NOMO-1 treated with dmso at 0.1 percent for 144 hours (cell line): Measurements from ENCODE around the gene APOL6.
"Not testable (repeated sequence)": the region's sequence is repeated elsewhere in the genome, so short reads cannot be mapped to it uniquely, and the experiment has no call there.

Experiments used
- DNase-seq: peaks from one replicate; lab custom pipeline; 2025; ENCODE audit not compliant: unreplicated experiment; lab: John Stamatoyannopoulos, UW

The APOL6 gene

DNA sequence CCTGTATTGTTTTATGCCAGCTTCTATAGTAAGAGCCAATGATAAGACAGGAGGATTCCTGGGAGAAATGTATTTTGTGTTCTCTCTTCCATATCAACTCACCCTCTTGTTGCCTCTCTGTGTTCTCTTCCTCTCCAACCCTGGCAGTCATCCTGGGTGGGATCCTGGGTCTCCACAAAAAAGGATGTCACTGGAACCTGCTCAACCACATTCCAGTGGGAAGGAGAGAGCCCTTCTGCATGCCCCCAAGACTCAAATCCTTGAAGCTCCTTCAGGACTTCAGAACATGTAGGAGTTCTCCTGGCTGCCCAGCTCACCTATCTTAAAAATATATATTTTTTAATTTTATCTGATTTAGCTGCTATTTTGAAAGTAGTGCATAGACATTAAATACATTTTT, 26.1 kb downstream of the APOL6 start:
- DNase-seq = no peak

DNA sequence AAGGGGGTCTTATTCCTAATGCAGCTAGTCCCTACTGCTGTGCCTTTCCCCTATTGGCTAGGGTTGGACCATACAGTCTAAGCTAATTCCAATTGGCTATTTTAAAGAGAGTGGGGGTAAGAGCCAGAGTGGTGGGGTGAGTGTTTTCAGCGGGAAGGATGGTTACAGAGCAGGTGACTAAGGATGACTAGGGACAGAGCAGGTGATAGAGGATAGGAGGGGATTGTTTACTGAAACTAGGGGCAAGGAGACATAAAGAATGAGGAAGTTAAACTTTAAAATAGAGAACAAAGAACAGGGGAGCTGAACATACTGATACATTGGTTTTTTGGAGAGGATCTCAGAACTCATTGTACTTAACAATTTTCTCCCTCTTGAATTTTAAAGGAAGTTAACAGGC, 27.8 kb downstream of the APOL6 start:
- DNase-seq = not testable (repeated sequence)

DNA sequence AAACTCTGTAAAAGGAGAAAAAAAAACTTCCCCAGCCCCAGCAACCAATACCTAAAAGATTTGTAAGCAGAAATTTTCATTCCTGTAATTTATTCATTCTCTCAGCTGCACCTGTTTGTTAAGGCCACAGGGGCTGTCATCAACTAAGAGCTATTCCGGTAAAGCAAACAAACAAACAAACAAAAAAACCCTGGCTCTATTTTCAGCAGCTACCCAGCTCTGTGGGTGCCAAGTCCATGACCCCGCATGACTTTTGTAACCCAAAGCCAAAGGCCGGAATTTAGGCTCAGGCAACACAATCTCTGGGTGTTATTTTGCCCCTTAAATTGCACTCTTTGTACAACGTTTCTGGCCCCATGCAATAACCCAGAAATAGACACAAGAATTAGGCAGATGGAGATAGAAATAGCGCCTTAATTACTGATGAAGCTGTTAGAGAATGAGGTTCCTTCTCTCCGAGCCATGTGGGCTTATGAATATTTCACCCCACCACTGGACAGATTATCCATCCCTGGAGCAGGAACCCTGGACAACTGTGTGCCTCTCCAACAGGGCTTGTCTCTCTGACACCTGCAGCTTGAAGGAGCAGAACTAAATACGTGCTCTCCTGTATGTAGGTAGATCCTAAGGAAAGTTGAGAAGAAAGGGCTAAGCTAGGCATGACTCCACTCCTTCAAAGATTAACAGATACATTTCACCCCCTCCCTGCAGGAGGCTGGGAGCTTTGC, 29.4 kb downstream of the APOL6 start:
- DNase-seq = no peak

DNA sequence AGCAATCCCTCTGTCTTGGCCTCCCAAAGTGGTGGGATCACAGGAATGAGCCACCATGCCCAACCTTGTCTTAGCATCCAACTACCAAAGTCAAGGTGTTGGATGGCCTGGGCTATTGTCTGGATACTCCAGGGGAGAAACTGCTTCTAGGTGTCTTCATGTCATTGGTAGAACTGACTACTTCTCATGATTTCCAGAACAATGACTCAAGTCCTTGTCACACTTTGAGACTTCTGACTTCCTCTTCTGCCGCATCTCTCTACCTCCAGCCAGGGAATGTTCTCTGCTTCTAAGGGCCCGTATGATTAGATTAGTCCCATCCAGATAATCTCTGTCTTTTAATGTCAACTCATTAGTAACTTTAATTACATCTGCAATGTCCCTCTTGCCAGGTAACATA, 30.6 kb downstream of the APOL6 start:
- DNase-seq = no peak

DNA sequence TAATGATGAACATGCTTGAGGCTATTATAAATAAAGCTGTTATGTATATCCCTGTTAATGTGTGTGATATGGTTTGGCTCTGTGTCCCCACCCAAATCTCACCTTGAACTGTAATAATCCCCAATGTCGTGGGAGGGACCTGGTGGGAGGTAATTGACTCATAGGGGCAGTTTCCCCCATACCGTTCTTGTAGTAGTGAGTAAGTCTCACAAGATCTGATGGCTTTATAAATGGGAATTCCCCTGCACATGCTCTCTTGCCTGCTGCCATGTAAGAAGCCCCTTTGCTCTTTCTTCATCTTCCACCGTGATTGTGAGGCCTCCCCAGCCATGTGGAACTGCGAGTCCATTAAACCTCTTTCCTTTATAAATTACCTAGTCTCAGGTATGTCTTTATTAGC, 31.2 kb downstream of the APOL6 start:
- not testable (repeated sequence) for DNase-seq

DNA sequence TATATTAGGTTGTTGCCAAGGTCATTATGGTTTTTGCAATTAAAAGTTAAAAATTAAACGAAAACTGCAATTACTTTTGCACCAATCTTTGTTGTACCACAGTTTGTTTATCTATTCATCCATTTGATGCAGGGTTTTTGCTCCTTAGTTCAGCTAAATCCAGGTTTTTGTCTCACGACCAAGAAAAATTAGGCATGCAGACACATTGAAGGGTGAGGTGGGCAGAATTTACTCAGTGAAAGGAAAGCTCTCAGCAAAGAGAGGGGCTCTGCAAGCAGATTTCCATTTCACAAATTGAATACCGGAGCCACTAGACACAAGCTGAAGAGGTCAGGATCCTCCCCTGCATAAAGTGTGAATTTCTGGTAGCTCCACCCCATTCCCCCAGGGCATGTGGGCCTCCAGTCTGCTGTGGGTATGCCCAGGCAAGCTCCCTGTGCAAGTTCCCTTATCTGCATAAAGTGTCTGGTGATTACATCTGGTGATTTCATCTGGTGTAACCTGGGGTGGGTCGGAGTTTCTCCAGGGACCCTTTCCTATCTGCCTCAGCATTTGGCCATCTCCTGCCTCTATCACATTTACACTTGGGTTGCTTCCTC, 33.3 kb downstream of the APOL6 start:
- no peak for DNase-seq

DNA sequence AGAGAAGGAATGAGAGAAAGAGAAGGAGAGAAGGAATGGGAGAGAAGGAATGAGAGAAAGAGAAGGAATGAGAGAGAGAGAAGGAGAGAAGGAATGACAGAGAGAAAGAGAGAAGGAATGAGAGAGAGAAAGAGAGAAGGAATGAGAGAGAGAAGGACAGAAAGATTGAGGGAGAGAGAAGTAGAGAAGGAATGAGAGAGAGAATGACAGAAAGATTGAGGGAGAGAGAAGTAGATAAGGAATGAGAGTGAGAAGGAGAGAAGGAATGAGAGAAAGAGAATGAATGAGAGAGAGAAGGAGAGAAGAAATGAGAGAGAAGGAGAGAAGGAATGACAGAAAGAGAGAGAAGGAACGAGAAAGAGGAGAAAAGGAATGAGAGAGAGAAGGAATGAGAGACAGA, 35.3 kb downstream of the APOL6 start:
- DNase-seq = no peak

DNA sequence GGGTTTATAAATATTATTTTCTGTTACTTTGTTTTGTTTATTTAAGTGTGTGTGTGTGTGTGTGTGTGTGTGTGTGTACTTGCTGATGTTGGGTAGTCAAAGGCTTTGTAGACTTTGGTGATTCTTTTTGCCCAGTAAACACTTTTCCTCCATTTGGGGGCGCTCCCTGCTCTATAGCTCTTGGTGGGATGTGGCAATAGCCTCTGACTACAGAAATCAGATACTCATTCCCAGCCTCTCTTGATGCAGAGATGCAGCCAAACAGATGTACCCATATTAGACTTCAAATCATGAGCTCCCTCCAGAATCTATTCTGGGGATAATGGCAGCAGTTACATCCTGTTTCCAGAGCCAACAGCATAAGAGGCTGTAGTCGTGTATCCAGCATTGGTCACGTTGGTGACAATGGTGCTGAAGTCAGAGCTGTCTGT, 36.0 kb downstream of the APOL6 start:
- no peak for DNase-seq

DNA sequence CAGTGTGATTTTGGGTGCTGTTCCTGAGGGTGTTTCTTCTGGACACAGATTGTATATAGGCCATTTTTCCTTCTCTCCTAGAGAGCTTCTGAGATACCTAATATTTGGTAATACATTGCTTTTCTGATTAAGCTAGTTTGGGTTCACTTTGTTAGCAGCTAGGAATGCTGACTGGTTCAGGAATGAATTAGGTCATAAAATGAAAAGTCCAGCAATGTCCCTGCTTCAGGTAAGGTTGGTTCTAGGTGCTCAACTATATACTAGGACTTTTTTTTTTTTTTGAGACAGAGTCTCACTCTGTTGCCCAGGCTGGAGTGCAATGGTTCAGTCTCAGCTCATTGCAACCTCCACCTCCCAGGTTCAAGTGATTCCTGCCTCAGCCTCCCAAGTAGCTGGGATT, 36.5 kb downstream of the APOL6 start:
- no peak for DNase-seq

DNA sequence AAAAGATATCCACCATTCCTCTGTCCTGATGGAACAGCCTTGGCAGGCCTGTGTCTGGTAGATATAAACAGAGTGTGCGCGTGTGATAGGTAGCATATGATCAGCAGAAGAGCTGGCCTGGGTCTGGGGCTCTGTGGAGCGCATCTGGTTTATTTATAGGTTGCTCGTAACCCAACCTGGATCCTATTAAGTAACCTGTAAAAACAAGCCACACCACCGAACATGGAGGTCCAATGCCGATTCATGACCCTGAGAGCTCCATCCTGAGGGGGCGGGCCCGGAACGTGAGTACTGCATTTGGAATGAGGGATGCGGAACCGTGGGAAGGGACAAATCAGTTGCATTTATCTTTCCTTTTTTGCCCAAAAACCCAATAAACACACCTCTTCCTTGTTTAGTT, 37.5 kb downstream of the APOL6 start:
- no peak for DNase-seq

DNA sequence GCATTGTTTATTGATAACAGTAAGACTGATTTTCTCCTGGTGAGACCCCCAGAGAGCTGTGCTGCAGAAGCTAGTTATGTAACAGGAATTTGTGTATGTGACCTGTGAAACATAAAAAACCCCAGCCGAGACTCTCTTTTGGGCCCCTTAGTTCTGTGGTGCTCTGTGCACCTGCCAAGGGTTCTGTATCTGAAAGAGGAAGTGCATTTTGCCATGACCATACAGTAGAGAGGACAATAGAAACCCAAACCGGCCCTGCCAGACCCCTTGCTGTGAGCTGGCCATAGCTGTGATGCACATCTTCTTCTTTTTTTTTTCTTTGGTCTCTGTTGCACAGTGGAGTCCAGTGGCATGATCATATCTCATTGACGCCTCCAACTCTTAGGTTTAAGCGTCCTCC, 38.1 kb downstream of the APOL6 start:
- no peak for DNase-seq

DNA sequence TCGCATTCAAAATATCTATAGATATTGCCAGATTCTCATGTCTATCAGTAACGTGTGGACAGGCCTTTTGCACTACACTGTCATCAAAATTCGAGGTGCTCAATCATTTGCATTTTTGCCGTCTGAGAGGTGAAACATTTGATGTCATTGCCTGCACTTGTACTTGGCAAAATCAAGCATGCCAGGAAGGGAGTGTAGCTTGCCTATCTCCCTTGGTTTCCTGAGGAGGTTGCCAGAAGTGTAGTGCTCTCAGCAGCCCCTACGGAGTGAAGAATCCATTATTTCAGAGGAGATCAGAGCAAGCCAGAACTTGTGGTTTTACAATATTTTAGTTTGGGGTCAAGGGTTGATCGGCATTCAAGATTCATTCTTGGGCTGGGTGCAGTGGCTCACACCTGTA, 39.2 kb downstream of the APOL6 start:
- DNase-seq = no peak

DNA sequence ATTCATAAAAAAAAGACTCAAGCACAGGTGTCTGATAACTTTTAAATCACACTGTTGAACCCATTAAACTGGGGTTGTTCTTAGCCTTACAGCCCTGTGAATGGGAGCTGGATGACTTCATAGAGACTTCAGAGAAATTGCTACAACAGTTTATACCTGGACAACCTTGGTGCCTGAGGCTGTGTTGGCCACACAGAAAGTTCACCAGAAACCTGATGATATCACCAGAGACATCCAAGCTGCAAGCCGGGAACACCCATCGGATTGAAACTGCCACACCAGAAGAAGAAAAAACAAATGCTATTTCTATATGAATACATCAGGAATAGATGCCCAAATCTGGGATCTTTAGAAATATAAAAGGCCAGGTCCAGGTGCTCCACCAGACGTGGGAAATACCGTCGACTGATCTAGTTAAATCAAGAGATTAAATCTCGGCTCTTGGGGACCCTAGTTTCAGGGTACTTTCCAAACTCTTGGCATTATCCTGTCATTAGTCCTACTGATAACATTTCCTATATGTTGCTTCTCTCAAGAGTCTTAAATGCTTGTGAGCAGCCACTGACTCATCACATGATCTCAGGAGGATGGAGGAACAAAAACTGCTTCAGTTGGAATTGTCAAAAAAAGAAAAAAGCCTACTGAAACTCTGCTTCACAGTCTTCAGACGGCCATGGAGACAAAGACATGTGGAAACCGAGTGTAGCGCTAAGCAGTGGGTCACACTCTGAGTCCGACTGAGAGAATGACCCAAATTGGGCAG, 40.8 kb downstream of the APOL6 start:
- DNase-seq = no peak

DNA sequence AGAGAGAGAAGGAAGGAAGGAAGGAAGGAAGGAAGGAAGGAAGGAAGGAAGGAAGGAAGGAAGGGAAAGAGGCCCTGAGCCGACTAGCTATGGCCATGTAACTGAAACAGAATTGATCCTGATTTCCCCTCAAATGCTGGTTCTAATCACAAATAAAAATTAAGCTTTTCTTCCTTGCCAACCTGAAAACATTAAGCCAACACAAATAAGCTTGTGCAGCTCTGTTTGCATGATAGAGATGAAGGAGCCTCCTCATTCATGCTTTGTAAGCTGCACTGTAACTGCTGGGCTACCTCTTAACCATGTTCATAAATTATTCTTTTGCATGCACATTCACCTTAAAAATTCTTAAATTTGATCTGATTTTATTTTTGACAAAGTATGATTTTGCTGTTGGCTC, 41.8 kb downstream of the APOL6 start:
- DNase-seq = no peak

DNA sequence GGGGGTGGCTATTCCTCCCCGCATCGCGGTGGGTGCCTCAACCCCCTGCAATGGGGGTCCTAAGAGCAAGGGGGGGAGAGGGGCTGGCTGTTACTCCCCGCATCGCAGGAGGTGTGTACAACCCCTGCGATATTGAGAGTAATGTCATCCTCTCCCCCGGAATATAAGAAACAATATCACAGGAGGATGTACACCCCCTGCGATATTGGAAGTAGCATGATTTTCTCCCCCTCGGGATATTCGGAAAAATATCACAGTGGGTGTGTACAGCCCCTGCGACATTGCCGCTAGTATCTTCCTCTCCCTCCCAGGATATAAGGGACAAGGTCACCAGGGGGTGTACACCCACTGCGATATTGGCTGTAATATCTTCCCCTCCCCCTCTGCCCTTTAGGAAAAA, 47.0 kb downstream of the APOL6 start:
- no peak for DNase-seq

DNA sequence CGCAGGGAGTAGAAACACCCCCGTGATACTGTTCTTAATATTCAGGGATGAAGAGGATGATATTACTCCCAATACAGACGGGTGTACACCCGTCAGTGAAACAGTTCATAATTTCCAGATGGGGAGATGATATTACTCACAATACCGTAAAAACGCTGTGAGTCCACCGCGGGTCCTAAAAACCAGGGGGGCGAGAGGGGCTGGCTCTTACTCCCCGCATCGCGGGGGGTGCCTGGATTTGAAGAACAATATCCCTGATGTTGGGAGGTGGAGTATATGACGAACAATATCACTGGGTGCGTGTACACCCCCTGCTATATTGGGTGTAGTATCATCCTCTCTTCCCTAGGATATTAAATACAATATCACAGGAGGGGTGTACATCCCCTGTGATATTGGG, 48.9 kb downstream of the APOL6 start:
- no peak for DNase-seq

DNA sequence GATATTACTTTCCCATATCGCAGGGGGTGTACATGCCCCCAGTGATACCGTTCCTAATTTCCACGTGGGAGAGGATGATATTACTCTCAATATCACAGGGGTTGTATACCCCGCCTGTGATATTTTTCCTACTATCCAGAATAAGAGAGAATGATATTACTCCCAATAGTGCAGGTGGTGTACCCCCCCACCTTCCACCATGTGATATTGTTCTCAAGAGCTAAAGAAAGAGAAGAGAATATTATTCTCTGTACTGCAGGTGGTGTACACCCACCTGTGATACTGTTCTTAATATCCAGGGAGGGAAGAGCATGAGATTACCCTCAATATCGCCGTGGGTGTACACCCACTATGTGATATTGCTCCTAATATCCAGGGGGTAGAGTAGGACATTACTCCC, 51.6 kb downstream of the APOL6 start:
- DNase-seq = not testable (repeated sequence)

DNA sequence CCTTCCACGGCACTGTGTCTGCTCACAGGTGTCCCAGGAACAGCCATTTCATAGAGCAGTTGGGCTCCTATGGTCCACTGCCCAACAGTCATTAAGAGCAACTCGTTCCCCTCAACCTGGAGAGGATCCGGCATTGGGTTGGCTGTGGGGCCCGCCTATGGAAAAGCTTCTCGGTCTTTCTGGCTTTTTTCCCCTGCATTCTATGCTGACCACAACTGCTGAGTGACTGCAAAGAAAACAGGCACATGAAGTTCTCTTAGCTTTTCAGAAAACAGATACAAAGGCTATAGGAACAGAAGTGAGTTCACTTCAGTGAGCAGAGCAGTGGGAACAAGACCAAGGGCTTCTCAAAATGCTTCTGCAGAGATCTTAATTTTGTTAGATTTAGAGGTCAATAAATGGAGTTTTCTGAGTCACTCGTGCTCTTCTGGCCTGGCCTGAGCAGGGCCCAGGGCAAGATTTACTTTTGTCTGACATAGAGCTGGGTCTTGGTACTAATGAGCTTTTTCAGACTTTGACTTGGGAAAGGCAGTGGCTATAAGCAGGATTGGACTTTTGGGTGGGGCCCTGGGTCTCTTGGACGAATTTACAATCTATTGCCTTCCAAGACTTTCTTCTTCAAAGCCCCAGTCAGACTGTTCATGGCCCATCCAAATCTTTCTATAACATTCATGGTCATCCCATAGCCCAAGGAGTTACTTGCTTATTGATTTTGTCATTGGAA, 55.8 kb downstream of the APOL6 start:
- DNase-seq = no peak

DNA sequence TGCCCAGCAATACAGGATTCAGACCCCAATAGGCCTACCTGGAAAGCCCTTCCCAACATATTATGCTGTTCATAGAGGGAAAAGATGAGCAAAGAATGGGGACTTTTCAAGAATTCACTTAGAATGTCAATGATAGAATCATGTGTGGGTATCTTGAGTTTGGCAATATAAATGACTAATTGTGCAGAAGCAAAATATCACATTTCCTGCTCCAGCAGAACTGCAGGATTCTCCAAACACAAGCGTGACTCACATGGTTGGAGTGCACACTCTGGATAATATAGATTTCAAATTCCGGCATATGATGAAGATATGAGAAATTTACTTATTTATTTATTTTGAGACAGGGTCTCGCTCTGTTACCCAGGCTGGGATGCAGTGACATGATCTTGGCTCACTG, 56.9 kb downstream of the APOL6 start:
- DNase-seq = no peak

DNA sequence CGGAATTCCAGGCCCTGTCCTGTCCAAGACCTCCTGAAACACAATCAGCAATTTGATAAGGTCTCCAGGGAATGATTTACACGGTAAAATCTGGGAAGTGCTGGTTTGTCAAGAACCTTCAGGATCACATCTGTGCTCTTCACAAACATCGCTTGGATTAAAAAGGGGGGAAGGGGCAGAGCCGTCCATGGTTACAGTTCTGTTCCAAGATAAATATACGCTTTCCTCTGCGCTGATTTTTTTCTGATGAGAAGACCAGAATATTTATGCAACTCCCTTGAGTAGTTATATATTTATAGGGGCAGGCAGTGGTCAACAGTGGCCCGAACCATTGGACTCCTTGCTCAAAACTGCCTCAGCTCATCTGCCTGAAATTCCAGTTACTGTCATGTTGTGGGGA, 60.2 kb downstream of the APOL6 start:
- no peak for DNase-seq

DNA sequence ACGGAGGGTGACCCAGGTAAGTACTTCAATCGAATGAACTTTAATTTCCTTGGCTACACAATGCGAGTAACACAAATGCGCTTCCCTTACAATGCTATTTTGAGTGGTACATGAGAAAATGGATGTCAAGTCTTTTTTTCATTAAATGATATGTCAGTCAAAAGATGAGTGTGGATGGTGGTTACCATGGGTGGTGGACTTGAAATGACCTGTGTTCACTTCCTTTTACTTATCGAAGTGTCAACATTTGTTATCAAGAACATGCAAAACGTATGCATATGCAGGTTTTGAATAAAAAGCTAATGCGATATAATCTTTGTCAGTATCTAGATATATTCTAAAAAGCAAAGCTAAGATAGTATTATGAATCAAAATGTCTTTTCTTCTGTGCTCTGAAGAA, 60.7 kb downstream of the APOL6 start:
- DNase-seq = no peak

DNA sequence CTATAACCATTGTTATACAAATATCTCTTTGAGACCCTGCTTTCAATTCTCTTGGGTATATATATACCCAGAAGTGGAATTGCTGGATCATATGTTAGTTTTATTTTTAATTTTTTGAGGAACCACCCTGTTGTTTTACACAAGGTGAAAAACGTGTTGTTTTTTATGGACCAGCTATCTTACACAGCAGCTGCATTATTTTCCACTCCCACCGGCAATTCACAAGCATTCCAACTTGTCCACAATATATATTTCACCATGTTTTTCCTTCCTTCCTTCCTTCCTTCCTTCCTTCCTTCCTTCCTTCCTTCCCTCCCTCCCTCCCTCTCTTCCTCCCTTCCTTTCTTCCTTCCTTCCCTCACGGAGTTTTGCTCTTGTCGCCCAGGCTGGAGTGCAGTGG, 63.1 kb downstream of the APOL6 start:
- DNase-seq = no peak
